Calu3 (cell line): Measurements from ENCODE around the gene WFDC8. TPM values are rescaled to one million over a fixed set of nuclear protein-coding genes. Genes with fewer than 3 reads are reported as not detected.

Experiments
- BruUV-seq: library from RNA; stranded (reverse); fragments of 400-500 nt; replicated peaks from 2 replicates; lab custom pipeline; 2021; lab: Mats Ljungman, UMichigan
- CTCF ChIA-PET: fragments of 300-600 bp; sonication (Branson Sonifier 250); formaldehyde crosslinking; loops from one replicate; lab custom pipeline; 2022; ENCODE audit warnings: antibody characterized with exemption; lab: Charles Lee
- DNase-seq: peaks from one replicate; pipeline ENCODE4 v3.0.0; 2022
- H3K27ac Mint-ChIP-seq: one replicate; pipeline ENCODE4 v1.8.0; 2022; ENCODE audit warnings: mixed read lengths; ENCODE audit not compliant: unreplicated experiment
- H3K27me3 Mint-ChIP-seq: one replicate; pipeline ENCODE4 v1.8.0; 2022; ENCODE audit warnings: mixed read lengths; ENCODE audit not compliant: unreplicated experiment
- H3K36me3 Mint-ChIP-seq: one replicate; pipeline ENCODE4 v1.8.0; 2022; ENCODE audit warnings: mild to moderate bottlenecking, moderate library complexity, mixed read lengths; ENCODE audit not compliant: insufficient read depth, unreplicated experiment
- H3K4me1 Mint-ChIP-seq: one replicate; pipeline ENCODE4 v1.8.0; 2022; ENCODE audit warnings: mild to moderate bottlenecking, low read depth, mixed read lengths; ENCODE audit not compliant: unreplicated experiment
- H3K4me3 Mint-ChIP-seq: one replicate; pipeline ENCODE4 v1.8.0; 2022; ENCODE audit warnings: mild to moderate bottlenecking, low read depth, moderate library complexity, mixed read lengths; ENCODE audit not compliant: unreplicated experiment
- H3K9me3 Mint-ChIP-seq: one replicate; pipeline ENCODE4 v1.8.0; 2022; ENCODE audit warnings: low read depth, mixed read lengths; ENCODE audit not compliant: unreplicated experiment
- CTCF ChIP-seq: fragments of 200-600 bp; IDR thresholded peaks from one replicate; pipeline ENCODE4 v1.8.0; 2022; ENCODE audit warnings: antibody characterized with exemption; ENCODE audit not compliant: unreplicated experiment
- intact Hi-C: fragments of 100-400 bp; cut with micrococcal nuclease; formaldehyde crosslinking; loops from one replicate; pipeline ENCODE4 v1.10.0; 2022; ENCODE audit not compliant: unreplicated experiment
- total RNA-seq: library from RNA; stranded (reverse); gene quantifications from 2 replicates; pipeline ENCODE4 v1.2.3, GENCODE V29; 2022

The WFDC8 gene
- total RNA-seq, 1 experiment from 2014 or later: not detected

- H3K9me3 Mint-ChIP-seq: no peaks in the 10 kb centered on the region
These were observed 55.3 kb downstream of the WFDC8 start for GRCh38 chr20:45523821-45524220.

GRCh38 chr20:45518282-45518681, 60.8 kb downstream of the WFDC8 start:
- peaks cover 13% of the 10 kb centered on the region for H3K27me3 Mint-ChIP-seq
- DNase-seq: peak; percentile 83
- H3K4me1 Mint-ChIP-seq: peaks cover 24% of the 10 kb centered on the region
- TF ChIP-seq CTCF: no peak
- no peaks in the 10 kb centered on the region for H3K9me3 Mint-ChIP-seq
- H3K27ac Mint-ChIP-seq: peak overlapping the region; percentile 50
- no peak overlapping the region for H3K4me3 Mint-ChIP-seq
- BruUV-seq: no TSS peak
- CTCF ChIA-PET: interaction anchor here (0.7 to 1.7 kb wide), 11 partner anchors 9 to 252 kb away, joined by 3 to 8 read pairs (median 4); no protein-coding TSS in a partner anchor
- no peaks in the 10 kb centered on the region for H3K36me3 Mint-ChIP-seq
- intact Hi-C loops: no loop called here

More at GRCh38 chr20:45523821-45524220, 55.3 kb downstream of the WFDC8 start:
- intact Hi-C loops: no loop called here
- H3K4me1 Mint-ChIP-seq: peaks cover 8% of the 10 kb centered on the region
- no peak overlapping the region for H3K27ac Mint-ChIP-seq
- BruUV-seq: no TSS peak
- TF ChIP-seq CTCF: no peak
- no peak overlapping the region for H3K4me3 Mint-ChIP-seq
- H3K36me3 Mint-ChIP-seq: no peaks in the 10 kb centered on the region
- no peak for DNase-seq
- CTCF ChIA-PET: no interaction called here
- H3K27me3 Mint-ChIP-seq: peaks cover 40% of the 10 kb centered on the region

GRCh38 chr20:45515147-45515913, 63.8 kb downstream of the WFDC8 start, which contains the start of gene SPINT3:
TSS of gene SPINT3 (minus strand) at chr20:45515622. CDS start at chr20:45515608, 14 bp downstream.
- TF ChIP-seq CTCF: no peak
- CTCF ChIA-PET: no interaction called here
- Mint-ChIP-seq H3K4me3 (no peak within 1 kb of the TSS), H3K4me1 (peaks cover 30% of the 10 kb centered on the region), H3K36me3 (no peaks in the 10 kb centered on the region), H3K27me3 (no peaks in the 10 kb centered on the region), H3K27ac (no peak within 1 kb of the TSS), H3K9me3 (peaks cover 2% of the 10 kb centered on the region)
- intact Hi-C loops: no loop called here
- no TSS peak for BruUV-seq
- no peak for DNase-seq

GRCh38 chr20:45510242-45510862, 68.7 kb downstream of the WFDC8 start:
- DNase-seq: no peak

More at GRCh38 chr20:45510242-45510862, 68.7 kb downstream of the WFDC8 start:
- BruUV-seq: no TSS peak
- H3K27me3 Mint-ChIP-seq: no peaks in the 10 kb centered on the region
- CTCF ChIA-PET: interaction anchor here (1.4 kb wide), 1 partner anchor 8 kb away, joined by 5 read pairs; no protein-coding TSS in a partner anchor
- H3K4me1 Mint-ChIP-seq: peaks cover 46% of the 10 kb centered on the region
- TF ChIP-seq CTCF: no peak
- H3K4me3 Mint-ChIP-seq: no peak overlapping the region
- H3K9me3 Mint-ChIP-seq: peaks cover 5% of the 10 kb centered on the region
- intact Hi-C loops: no loop called here
- peak overlapping the region; percentile 51 for H3K27ac Mint-ChIP-seq
- H3K36me3 Mint-ChIP-seq: peaks cover 4% of the 10 kb centered on the region
